NCI-H187 (cell line): ENCODE results near the gene MPV17L.
A peak's percentile ranks its signal among the peaks of the same experiment; 100 is the strongest.
"Not testable (repeated sequence)": the region's sequence is repeated elsewhere in the genome, so short reads cannot be mapped to it uniquely, and the experiment has no call there.

Source experiments
- DNase-seq, 2 experiments: peaks; one replicate each; lab custom pipeline; 2025; lab: John Stamatoyannopoulos, UW

The MPV17L gene

DNA sequence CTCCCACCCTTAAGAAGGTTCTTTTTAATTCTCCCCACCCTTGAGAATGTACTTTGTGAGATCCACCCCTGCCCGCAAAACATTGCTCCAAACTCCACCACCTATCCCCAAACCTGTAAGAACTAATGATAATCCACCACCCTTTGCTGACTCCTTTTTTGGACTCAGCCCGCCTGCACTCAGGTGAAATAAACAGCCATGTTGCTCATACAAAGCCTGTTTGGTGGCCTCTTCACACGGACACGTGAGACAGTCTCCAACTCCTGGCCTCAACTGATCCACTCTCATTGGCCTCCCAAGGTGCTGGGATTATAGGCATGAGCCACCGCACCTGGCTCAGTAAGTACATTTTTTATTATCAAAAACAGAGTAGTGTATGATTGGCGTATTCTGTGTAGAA is 13.9 kb downstream of the MPV17L start:
- DNase-seq, result not testable (repeated sequence)

DNA sequence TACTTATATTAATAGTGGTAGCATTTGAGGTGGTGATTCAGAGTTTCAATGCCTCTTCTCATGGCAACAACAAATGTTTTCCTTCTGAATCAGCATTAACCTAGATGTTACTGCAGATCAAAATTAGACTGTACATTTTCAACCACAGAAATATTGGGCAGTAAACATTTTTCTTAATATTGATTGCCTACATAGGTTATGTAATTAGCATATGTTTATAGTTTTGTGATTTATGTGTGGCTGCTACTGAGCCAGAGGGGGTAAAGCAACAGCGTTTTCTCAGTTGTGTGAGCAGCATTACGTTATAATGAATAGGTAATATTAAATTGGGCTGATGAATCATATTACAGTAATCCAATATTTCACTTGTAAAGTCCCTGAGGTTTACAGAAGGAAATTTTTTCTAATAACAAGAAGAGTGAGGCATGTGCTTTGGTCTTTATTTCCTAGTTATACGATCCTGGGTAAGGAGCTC is 20.0 kb downstream of the MPV17L start:
- no peak for DNase-seq

DNA sequence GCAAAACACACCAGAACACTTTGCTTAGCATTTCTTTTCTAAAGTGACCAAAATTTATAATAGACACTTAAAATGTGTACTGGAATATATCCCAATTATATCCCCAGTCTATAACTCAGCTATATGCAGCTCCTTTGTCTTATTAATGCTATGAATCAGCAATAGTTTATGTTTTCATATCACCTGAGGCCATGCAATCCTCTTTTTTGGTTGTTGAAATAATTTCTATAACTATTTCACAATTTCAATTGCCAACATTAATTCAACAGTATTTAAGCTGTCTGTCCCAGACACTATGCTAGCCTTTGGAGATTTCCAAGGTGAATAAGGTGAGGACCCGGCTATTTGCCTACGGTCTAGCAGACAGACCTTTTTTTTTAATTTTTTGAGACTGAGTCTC is 21.6 kb downstream of the MPV17L start:
- no peak for DNase-seq

- DNase-seq, result no peak
Observed at GRCh38 chr16:15418206-15418605, 22.7 kb downstream of the MPV17L start.

DNA sequence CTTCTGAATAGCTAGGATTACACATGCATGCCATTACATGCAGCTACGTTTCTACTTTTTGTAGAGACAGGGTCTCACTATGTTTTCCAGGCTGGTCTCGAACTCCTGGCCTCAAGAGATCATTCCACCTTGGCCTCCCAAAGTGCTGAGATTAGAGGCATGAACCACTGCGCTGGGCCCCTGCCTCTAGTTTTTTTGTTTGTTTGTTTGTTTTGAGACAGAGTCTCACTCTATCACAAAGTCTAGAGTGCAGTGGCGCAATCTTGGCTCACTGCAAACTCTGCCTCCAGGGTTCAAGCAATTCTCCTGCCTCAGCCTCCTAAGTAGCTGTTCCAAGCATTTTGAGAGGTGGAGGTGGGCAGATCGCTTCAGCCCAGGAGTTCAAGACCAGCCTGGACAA is 26.1 kb downstream of the MPV17L start:
- DNase-seq, result not testable (repeated sequence)

- no peak for DNase-seq
Observed at GRCh38 chr16:15422222-15422621, 26.7 kb downstream of the MPV17L start.

DNA sequence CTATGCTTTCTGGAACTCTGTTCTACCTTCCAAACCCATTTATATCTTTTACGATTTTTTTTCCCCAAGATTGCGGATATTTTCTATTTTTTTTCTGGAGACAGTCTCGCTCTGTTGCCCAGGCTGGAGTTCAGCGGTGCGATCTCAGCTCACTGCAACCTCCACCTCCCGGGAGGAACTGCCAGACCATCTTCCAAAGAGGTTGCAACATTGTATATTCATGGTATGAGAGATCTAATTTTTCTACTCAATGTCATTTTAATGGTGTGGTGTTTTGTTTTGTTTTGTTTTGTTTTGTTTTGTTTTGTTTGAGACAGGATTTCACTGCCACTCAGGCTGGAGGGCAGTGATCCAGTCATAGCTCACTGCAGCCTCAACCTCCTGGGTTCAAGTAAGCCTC is 30.3 kb downstream of the MPV17L start:
- DNase-seq, result no peak

- DNase-seq, result no peak
Observed at GRCh38 chr16:15426796-15427195, 31.2 kb downstream of the MPV17L start.

- DNase-seq, result peak; percentile 3 to 11
Observed at GRCh38 chr16:15427648-15428239, 32.2 kb downstream of the MPV17L start.

GRCh38 chr16:15430884-15431283 is 35.3 kb downstream of the MPV17L start:
- DNase-seq, result not testable (repeated sequence)

GRCh38 chr16:15434079-15434424 is 38.5 kb downstream of the MPV17L start:
- no peak for DNase-seq

DNA sequence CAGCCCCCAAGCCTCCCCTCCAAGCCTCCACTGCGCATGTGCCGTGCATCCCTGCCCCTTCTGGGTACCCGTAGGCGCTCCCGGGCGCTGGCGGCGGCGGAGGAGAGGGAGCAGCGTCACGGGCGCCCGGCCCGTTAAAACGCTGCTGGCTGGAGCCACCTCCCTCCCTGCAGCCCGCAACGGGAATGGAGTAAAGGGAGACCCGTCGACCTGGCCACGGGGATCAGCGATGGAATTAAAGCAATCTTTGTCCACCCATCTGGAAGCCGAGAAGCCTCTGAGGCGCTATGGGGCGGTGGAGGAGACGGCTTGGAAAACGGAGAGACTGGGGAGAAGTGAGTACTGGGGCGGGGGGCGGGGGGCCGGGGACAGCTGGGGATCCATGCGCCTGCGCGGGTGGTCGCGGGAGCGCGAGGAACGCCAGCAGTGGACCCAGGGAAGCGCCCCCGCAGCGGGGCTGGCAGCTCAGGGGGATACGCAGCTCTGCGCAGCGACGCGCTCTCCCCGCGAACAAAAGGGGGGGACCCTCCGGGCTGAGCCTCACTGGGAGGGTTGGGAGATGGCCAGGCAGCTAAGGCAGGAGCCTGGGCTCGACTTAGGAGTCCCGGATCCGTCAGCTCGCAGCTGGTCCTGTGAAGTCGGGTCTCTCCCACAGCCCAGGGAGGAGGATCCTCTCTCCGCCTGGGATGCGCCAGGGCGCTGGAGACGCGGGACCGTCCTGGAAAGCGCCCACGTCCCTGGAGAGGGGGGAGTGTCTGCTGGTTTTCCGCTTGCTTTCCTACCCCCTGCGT is 39.1 kb downstream of the MPV17L start, which contains the start of gene BMERB1:
TSS of gene BMERB1 (plus strand) at position 164 of the 791 bp plus-strand sequence. CDS start at position 230, 66 bp downstream.
- DNase-seq, result peak; percentile 2 to 5

GRCh38 chr16:15435216-15435864 is 39.8 kb downstream of the MPV17L start:
- no peak for DNase-seq

- no peak for DNase-seq
Observed at GRCh38 chr16:15439102-15439501, 43.5 kb downstream of the MPV17L start.

DNA sequence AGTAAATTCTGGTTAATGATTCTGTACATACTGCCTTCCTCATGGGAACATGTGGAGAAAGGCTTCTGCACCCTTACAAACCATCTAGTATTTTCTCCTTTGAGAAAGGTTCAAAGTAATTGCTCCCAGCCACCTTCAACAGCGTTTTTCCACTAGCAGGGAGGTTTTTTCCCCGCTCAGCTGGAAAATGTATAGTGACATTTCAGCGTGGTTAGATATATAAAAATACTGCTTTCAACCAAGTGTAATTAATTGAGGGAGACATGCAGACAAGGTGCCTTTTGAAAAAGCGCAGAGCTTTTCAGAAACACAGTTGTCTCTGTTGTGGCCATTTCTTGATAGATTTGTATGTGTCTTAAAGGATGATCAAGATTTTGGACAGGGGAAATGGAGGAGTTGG is 44.0 kb downstream of the MPV17L start:
- DNase-seq, result no peak

- DNase-seq, result no peak
Observed at GRCh38 chr16:15440852-15441251, 45.3 kb downstream of the MPV17L start.

GRCh38 chr16:15442140-15442539 is 46.6 kb downstream of the MPV17L start:
- not testable (repeated sequence) for DNase-seq

DNA sequence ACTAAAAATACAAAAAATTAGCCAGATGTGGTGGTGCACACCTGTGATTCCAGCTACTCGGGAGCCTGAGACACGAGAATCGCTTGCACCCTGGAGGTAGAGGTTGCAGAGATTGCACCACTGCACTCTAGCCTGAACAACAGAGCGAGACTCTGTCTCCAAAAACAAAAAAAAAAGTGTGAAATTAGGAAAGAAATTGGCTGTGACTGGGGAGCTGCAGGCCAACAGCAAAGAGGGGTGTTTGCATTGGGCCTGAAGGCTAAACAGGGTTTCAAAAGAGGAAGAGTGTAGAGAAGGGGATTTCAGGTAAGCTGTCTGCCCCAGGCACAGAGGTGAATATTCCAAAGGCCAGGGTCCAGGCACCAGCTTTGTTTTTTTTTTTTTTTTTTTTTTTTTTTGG is 48.2 kb downstream of the MPV17L start:
- no peak for DNase-seq

- DNase-seq, result no peak
Observed at GRCh38 chr16:15444264-15444663, 48.7 kb downstream of the MPV17L start.

- DNase-seq, result no peak
Observed at GRCh38 chr16:15445450-15445849, 49.9 kb downstream of the MPV17L start.

DNA sequence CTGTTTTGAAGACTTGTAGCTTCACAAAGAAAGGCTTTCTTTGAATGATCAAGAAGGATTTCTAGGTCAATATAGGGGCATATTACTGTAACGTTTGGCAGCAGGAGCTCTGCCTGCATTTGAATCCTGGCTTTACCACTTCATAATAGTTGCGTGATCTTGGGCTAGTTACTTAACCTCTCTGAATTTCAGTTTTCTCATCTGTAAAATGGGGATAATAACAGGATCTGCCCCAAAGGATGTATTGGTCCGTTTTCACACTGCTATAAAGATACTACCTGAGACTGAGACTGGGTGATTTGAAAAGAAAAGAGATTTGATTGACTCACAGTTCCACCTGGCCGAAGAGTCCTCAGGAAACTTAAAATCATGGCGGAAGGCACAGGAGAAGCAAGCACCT is 51.3 kb downstream of the MPV17L start:
- no peak for DNase-seq

GRCh38 chr16:15450624-15451023 is 55.1 kb downstream of the MPV17L start:
- no peak for DNase-seq

DNA sequence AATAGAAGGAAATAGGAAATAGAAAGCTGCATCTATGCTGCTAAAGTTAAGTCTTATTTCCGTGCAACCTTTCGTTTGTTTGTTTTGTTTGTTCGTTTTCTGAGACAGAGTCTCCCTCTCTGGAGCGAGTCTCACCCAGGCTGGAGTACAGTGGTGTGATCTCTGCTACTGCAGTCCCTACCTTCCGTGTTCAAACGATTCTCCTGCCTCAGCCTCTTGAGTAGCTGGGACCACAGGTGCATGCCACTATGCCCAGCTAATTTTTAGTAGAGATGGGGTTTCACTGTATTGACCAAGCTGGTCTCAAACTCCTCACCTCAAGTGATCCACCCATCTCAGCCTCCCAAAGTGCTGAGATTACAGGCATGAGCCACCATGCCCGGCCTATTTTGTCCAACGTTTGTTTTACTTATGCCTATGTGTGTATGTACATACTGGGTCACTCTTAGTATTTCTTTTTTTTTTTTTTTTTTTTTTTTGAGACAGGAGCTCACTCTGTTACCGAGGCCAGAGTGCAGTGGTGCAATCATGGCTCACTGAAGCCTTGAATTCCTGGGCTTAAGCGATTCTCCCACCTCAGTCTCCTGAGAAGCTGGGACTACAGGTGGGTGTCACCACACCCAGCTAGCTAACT is 55.7 kb downstream of the MPV17L start:
- no peak for DNase-seq
